Hematopoietic multipotent progenitor cell treated with erythropoietin and hydrocortisone succinate and interleukin-3 and kit ligand, for 6 days (in vitro differentiated cells): ENCODE data around the gene CD276.
"Not testable (repeated sequence)": the region's sequence is repeated elsewhere in the genome, so short reads cannot be mapped to it uniquely, and the experiment has no call there.

Source experiments
- DNase-seq: peaks from one replicate; pipeline ENCODE4 v3.0.0-alpha.2; 2015

The CD276 gene

DNA sequence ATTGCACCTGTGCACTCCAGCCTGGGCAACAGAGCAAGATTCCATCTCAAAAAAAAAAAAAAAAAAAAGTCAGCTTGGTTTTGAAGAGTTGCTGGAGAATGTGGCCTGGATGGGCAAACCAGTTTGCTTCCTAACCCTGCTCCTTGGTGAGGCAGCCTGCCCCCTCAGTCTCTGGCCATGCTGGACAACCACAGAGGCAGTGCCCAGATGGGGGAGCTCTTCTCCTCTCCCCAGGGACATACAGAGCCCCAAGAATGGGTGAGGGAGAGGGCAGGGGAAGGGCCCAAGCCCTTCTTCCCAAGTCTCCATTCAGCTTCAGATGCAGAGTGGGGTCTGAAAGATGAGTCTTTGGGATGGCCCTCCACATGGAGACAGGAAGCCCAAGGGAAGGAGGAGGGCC is 27.9 kb downstream of the CD276 start:
- DNase-seq = no peak

GRCh38 chr15:73714695-73715301 is 30.6 kb downstream of the CD276 start:
- no peak for DNase-seq

- no peak for DNase-seq
These were observed 31.2 kb downstream of the CD276 start for GRCh38 chr15:73715417-73715816.

- no peak for DNase-seq
These were observed 32.2 kb downstream of the CD276 start for GRCh38 chr15:73716417-73716816.

DNA sequence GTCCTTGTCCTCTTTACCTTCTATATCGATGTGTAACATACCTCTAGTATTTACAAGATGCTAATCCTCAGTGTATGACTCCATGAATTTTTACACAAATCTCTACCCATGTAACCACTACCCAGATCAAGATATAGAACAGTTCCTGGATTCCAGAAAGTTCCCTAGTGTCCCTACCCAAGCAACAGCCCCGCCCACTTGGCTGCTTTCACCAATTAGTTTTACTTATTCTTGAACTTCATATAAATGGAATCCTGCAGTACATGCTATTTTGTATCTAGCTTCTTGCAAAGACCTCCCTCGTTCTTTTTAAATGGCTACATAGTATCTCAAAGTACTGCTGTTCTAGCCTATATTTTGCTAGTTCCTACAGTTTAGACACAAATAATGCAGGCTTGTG is 33.0 kb downstream of the CD276 start:
- DNase-seq = no peak

DNA sequence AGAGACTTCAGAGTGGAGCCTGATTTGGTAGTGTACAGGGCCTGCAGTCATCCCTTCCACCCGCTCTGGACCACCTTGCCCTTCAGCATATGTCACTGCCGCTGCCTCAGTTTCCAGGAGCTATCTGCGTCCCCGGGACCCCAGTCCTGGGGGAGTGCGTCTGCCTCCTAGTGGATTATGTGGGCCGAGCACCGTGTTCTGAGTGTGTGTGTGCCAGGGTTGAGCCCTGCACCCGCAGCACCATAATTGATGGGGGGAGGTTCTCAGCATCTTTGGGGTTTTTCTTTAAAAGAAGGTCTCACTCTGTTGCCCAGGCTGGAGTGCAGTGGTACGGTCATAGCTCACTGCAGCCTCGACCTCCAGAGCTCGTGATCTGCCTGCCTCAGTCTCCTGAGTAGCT is 33.6 kb downstream of the CD276 start:
- no peak for DNase-seq

- no peak for DNase-seq
These were observed 34.5 kb downstream of the CD276 start for GRCh38 chr15:73718694-73719093.

- no peak for DNase-seq
These were observed 38.2 kb downstream of the CD276 start for GRCh38 chr15:73722425-73722824.

GRCh38 chr15:73723191-73723590 is 39.0 kb downstream of the CD276 start:
- no peak for DNase-seq

- no peak for DNase-seq
These were observed 40.0 kb downstream of the CD276 start for GRCh38 chr15:73724212-73724611.

- DNase-seq = no peak
These were observed 43.3 kb downstream of the CD276 start for GRCh38 chr15:73727330-73727976.

- not testable (repeated sequence) for DNase-seq
These were observed 47.9 kb downstream of the CD276 start for GRCh38 chr15:73732051-73732450.

DNA sequence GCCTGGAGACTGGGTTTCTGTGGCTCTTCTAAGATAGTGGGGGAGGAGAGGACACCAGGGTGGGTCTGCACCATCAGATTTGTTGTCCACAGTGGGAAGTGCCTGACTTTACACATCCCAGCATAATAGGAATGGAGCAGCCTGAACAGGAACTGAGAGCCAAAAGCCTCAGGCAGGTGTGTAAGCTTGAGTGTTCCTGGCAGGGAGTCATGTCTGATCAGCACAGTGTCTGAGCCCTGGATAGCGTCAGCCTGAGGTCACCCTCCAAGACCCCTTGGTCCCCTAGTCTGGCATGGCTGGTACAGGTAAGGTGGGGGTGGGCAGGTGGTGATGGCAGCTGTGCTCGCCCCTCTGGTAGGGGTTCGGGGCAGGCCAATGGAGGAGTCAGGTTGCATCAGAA is 48.7 kb downstream of the CD276 start:
- DNase-seq = no peak

DNA sequence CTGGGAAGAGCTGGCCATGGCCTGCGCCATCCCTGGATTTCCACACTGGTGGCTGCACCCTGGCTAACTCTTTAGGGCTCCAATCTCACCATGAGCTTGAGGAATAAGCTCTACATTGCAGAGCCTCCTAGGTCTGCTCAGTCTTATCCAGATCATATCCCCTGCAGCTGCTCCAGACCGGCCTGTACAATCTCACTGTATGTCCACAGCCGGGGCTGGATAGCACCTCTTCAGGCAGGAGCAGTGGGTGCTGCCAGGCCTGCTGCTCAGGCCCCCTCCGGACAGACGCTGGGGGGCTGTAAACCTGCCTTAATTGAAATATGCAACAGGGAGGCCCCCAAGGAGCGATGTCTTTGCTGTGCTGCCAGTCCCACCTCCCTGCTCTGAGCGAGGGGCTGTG is 53.4 kb downstream of the CD276 start:
- DNase-seq = no peak

DNA sequence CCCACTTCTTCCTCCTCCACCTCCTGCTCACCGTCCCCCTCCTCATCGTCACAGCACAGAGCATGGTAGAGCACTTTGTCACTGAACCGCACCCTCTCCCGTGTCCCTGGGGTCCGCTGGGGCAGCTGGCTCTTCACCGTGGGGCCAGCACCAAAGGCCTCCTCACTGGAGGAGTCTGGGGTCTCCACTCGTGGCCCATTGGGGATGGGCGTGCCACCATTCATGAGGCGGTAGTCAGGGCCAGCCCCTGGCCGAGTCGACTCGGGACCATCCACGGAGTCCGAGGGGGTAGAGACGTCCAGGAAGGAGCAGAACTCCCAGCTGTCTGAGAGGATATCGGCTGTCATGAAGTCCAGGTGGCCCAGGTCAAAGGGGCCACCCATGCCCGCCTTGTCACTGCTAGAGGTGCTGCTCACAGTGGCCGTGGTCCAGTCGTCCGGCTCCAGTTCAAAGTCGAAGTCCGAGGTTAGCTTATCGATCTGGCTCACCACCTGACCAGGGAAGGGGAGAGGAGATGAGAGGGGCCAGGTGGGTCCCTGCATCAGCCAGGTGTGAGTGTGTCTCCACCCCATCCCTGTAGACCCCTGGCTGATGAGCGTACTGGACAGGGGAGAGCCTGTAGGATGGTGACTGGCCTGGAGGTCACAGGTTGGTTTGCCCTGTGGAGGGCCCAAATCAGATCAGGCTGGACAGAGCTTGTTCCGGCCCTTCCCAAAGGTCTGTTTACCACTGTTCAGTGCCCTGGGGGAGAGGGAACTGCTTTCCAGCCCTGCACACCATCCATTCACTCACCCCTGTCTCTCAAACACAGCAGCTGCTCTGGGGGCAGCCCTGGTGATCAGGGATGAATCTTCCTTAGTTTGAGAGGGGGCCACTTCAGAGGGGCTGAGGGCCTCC is 56.2 kb downstream of the CD276 start:
- no peak for DNase-seq

- DNase-seq = no peak
These were observed 57.2 kb downstream of the CD276 start for GRCh38 chr15:73741321-73741836.

DNA sequence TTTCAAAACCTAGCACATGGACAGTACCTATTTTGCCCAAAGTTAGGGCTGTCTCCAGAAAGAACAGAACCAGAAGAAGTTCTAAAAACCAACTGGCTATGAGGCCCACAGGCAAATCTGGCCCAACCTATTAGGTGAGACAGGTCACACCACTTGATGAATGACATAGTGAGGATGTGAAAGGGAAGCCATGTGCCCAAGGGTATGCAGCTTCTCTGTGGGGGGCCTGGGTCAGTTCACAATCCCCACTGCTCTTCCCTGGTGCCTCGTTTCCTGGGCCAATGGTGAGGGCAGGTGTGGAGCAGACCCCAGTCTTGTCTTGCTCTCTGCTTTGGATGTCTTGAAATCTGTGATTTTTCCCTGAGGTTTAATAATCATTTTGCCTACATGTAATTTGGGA is 60.1 kb downstream of the CD276 start:
- DNase-seq = no peak

DNA sequence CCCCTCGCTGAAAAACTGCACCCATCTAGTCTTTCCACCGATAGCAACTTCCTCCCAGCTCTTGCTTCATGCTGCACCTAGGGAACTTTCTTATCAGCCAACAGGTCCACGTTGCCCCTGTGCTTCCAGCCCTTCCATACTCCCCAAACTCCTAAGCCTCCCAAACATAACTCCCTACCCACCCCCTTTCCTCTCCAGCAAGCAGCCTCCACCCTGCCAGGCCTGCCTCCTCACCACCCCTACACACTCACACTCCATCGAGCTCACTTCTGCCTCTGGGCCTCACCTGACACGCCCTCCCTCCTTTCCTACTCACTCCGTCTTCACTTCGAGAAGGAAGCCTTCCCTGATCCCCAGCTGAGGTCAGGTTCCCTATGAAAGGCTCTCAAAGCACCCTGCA is 60.9 kb downstream of the CD276 start:
- no peak for DNase-seq

GRCh38 chr15:73746261-73746660 is 62.1 kb downstream of the CD276 start:
- DNase-seq = no peak

GRCh38 chr15:73746883-73747282 is 62.7 kb downstream of the CD276 start:
- no peak for DNase-seq

- DNase-seq = no peak
These were observed 63.8 kb downstream of the CD276 start for GRCh38 chr15:73747847-73748590.

DNA sequence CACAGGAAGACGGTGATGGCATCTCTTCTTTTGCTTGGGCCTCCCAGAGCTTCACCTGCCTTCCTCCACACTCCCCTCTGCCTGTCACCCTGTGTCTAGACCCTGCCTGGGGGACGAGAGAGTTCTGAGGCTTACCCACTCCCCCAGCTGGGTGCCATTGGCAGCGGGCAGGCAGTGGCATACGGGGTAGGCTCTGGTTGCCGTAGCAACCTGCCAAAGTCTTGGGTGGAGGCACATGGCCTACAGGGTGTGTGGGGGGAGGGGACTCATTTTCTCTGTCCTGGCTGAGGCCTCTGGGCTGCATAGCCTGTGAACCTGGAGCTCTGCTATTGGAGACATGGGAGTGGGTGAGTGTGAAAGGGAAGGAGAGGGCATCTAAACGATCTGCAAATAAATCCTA is 64.5 kb downstream of the CD276 start:
- no peak for DNase-seq

DNA sequence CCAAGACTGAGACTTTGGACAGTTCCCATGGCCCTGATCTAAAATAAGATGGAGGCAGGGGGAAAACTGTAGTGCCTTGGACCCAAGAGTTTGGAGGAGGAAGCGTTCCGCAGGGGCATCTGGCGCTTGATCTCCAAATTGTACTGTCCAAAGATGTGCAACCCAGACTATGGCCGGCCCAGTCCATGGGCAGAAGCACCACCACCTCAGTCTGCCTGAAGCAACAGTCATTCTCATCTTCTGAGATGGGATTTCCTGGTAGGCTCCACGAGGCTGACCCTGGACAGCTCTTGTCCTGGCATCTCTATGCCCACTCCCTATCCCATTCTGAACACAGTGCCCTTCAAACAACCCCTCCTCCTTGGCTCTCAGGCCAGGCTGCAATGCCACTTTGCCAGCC is 65.3 kb downstream of the CD276 start:
- no peak for DNase-seq
